GM21528 (cell line): ENCODE data around the gene ZNF141.
"Not testable (repeated sequence)": the region's sequence is repeated elsewhere in the genome, so short reads cannot be mapped to it uniquely, and the experiment has no call there.

ENCODE experiments used
- ATAC-seq: cut with Tn5 transposase; IDR thresholded peaks from one replicate; pipeline ENCODE4 v1.9.1; 2021; ENCODE audit warnings: mild to moderate bottlenecking, moderate library complexity; ENCODE audit not compliant: unreplicated experiment, low FRiP score

The ZNF141 gene

GRCh38 chr4:384311-385010 lies 46.8 kb downstream of the ZNF141 start:
- ATAC-seq, result no peak

GRCh38 chr4:385934-386707 lies 48.5 kb downstream of the ZNF141 start:
- no peak for ATAC-seq

DNA sequence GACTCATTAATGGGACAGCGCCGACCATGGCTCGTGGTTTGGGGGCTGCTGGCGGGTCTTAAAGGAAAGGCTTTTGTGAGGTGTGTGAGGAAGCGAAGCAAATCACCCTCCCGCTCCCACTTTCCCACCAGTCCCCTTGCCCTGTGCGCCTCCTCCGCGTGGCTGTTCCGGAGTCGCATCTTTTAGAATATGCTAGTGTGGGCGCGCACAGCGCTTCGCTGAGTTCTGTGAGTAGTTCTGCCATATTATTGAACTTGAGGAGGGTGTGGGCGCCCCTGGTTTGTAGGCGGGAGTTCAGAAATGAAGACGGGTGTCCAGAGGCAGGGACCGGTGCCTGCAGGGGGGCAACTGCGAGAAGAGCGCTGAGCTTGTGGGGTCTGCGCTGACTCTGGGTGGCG lies 49.1 kb downstream of the ZNF141 start:
- ATAC-seq, result no peak

- ATAC-seq, result no peak
These were observed 66.4 kb downstream of the ZNF141 start for GRCh38 chr4:404006-404405.

GRCh38 chr4:408321-408720 lies 70.7 kb downstream of the ZNF141 start:
- not testable (repeated sequence) for ATAC-seq

GRCh38 chr4:422587-422986 lies 85.0 kb downstream of the ZNF141 start:
- ATAC-seq, result no peak
